DND-41 (cell line): Measurements from ENCODE around the gene TNF.

Source experiments
- CTCF ChIP-seq: IDR thresholded peaks from 2 replicates; pipeline ENCODE4 v1.5.1; 2012; ENCODE audit warnings: borderline replicate concordance, low read length, moderate library complexity, mild to moderate bottlenecking; ENCODE audit not compliant: poor library complexity, severe bottlenecking; ENCODE audit errors: extremely low read depth
- EZH2 ChIP-seq: IDR thresholded peaks from 3 replicates; pipeline ENCODE4 v1.6.1; 2012; ENCODE audit warnings: borderline replicate concordance, low read depth, mild to moderate bottlenecking, moderate library complexity, low read length, inconsistent platforms; ENCODE audit not compliant: severe bottlenecking

DNA sequence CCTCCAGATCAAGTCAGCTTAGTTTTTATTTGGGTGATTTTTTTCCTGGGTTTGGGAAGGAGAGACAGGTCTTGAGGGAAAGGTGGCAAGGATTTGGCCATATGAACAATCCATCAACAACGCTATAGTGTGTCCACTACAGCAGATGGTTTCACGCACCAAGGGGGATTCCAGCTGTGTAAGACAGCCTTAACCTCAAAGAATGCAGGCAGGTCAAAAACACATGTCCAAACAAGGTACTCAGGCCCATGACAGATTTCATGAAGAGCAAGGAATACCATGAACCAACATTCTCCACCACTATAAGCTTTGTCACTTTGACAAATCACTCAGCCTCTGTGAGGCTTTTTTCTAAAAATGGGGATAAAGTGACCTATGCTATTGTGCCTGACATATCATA, 41.6 kb downstream of the TNF start:
- TF ChIP-seq EZH2 = no peak
- TF ChIP-seq CTCF = no peak
